ENCODE results near the gene CBFA2T2. TPM values are rescaled to one million over a fixed set of nuclear protein-coding genes. Genes with fewer than 3 reads are reported as not detected.
"Not testable (repeated sequence)": the region's sequence is repeated elsewhere in the genome, so short reads cannot be mapped to it uniquely, and the experiment has no call there.

The CBFA2T2 gene
- polyA plus RNA-seq, 1 donor (not counting 4 experiments of a cell fraction or from before 2014, with no cell fraction given) = 6.8 TPM

DNA sequence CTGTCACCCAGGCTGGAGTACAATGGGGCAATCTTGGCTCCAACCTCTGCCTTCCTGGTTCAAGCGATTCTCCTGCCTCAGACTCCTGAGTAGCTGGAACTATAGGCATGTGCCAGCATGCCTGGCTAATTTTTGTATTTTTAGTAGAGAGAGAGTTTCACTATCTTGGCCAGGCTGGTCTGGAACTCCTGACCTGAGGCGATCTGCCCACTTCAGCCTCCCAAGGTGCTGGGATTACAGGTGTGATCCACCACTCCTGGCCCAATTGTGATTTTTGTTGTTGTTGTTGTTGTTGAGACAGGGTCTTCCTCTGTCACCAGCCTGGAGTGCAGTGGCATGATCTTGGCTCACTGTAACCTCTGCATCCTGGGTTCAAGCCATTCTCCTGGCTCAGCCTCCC is 69.3 kb downstream of the CBFA2T2 start:
- H3K79me2 ChIP-seq (ENCODE audit: control insufficient read depth, insufficient read depth, low read length) = no peaks in the 10 kb centered on the region
- H3K4me2 ChIP-seq (ENCODE audit: control insufficient read depth, extremely low read depth, insufficient read depth, low read depth, low read length) = no peak overlapping the region
- H3K27ac ChIP-seq (ENCODE audit: control insufficient read depth, insufficient read depth, low read length) = no peak overlapping the region
- H2AFZ ChIP-seq (ENCODE audit: control insufficient read depth, low read length) = no peak overlapping the region
- no peaks in the 10 kb centered on the region for H3K27me3 ChIP-seq (ENCODE audit: control insufficient read depth, extremely low read depth, insufficient read depth, low read length)
- H3K4me1 ChIP-seq (ENCODE audit: control insufficient read depth, extremely low read depth, insufficient read depth, low read length) = peaks cover 27% of the 10 kb centered on the region
- H3K4me3 ChIP-seq (ENCODE audit: control insufficient read depth in 2 of 3, extremely low read depth in 1 of 3, insufficient read depth in 2 of 3, low read depth in 1 of 3, low read length in 3 of 3) = no peak overlapping the region
- no peaks in the 10 kb centered on the region for H4K20me1 ChIP-seq (ENCODE audit: control insufficient read depth, extremely low read depth, insufficient read depth, low read length)
- DNase-seq (ENCODE audit: low read depth, low spot score) = no peak
- no peaks in the 10 kb centered on the region for H3K9me3 ChIP-seq (ENCODE audit: control insufficient read depth, low read depth, low read length)
- dilution Hi-C loops (cut with MboI; ENCODE audit: extremely low pct_ligation_motif_present, low sequenced_read_pairs) = no loop called here
- H3K9ac ChIP-seq (ENCODE audit: control insufficient read depth, extremely low read depth, insufficient read depth, low read length) = no peak overlapping the region
- no peak for FAIRE-seq
- H3K9me1 ChIP-seq (ENCODE audit: control insufficient read depth, extremely low read depth, insufficient read depth, low read length) = no peaks in the 10 kb centered on the region
- H3K36me3 ChIP-seq (ENCODE audit: control insufficient read depth in 2 of 2, extremely low read depth in 1 of 2, insufficient read depth in 2 of 2, low read length in 2 of 2) = no peaks in the 10 kb centered on the region
- TF ChIP-seq, protein P1, sequence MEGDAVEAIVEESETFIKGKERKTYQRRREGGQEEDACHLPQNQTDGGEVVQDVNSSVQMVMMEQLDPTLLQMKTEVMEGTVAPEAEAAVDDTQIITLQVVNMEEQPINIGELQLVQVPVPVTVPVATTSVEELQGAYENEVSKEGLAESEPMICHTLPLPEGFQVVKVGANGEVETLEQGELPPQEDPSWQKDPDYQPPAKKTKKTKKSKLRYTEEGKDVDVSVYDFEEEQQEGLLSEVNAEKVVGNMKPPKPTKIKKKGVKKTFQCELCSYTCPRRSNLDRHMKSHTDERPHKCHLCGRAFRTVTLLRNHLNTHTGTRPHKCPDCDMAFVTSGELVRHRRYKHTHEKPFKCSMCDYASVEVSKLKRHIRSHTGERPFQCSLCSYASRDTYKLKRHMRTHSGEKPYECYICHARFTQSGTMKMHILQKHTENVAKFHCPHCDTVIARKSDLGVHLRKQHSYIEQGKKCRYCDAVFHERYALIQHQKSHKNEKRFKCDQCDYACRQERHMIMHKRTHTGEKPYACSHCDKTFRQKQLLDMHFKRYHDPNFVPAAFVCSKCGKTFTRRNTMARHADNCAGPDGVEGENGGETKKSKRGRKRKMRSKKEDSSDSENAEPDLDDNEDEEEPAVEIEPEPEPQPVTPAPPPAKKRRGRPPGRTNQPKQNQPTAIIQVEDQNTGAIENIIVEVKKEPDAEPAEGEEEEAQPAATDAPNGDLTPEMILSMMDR (optimal IDR thresholded peaks at IDR 0.05 in 1 of 3, IDR thresholded peaks at IDR 0.05 in 1 of 3, conservative IDR thresholded peaks at IDR 0.05 in 1 of 3; ENCODE audit: extremely low read depth in 1 of 3, insufficient read depth in 2 of 3, low read length in 3 of 3) = no peak
- no peak for TF ChIP-seq EZH2 (IDR thresholded peaks at IDR 0.05; ENCODE audit: low read length)

DNA sequence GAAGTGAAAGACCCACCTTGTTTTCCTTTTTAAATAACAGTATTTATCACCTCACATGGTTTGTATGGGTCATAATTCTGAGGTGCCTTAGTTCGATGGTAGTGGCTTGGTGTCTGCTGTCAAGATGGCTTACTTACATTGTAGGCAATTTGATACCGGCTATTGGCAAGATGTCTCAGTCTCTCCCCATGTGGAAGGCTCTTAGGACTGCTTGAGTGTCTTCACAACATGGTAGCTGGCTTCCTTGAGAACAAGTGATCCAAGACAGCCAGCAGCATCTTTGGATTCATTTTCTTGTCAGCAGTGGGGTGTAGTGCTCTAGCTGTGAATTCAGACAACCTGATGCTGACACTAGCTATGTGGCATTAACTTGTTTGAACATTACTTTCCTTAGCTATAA is 70.1 kb downstream of the CBFA2T2 start:
- H3K4me1 ChIP-seq (ENCODE audit: control insufficient read depth, extremely low read depth, insufficient read depth, low read length) = peaks cover 21% of the 10 kb centered on the region
- no peak overlapping the region for H3K4me3 ChIP-seq (ENCODE audit: control insufficient read depth in 2 of 3, extremely low read depth in 1 of 3, insufficient read depth in 2 of 3, low read depth in 1 of 3, low read length in 3 of 3)
- H3K27ac ChIP-seq (ENCODE audit: control insufficient read depth, insufficient read depth, low read length) = no peak overlapping the region
- no peaks in the 10 kb centered on the region for H3K79me2 ChIP-seq (ENCODE audit: control insufficient read depth, insufficient read depth, low read length)
- H3K9me1 ChIP-seq (ENCODE audit: control insufficient read depth, extremely low read depth, insufficient read depth, low read length) = no peaks in the 10 kb centered on the region
- H3K36me3 ChIP-seq (ENCODE audit: control insufficient read depth in 2 of 2, extremely low read depth in 1 of 2, insufficient read depth in 2 of 2, low read length in 2 of 2) = no peaks in the 10 kb centered on the region
- H3K27me3 ChIP-seq (ENCODE audit: control insufficient read depth, extremely low read depth, insufficient read depth, low read length) = no peaks in the 10 kb centered on the region
- no peak for DNase-seq (ENCODE audit: low read depth, low spot score)
- H3K4me2 ChIP-seq (ENCODE audit: control insufficient read depth, extremely low read depth, insufficient read depth, low read depth, low read length) = no peak overlapping the region
- H2AFZ ChIP-seq (ENCODE audit: control insufficient read depth, low read length) = no peak overlapping the region
- TF ChIP-seq EZH2 (IDR thresholded peaks at IDR 0.05; ENCODE audit: low read length) = no peak
- TF ChIP-seq, protein P1 (optimal IDR thresholded peaks at IDR 0.05 in 1 of 3, IDR thresholded peaks at IDR 0.05 in 1 of 3, conservative IDR thresholded peaks at IDR 0.05 in 1 of 3; ENCODE audit: extremely low read depth in 1 of 3, insufficient read depth in 2 of 3, low read length in 3 of 3) = no peak
- dilution Hi-C loops (cut with MboI; ENCODE audit: extremely low pct_ligation_motif_present, low sequenced_read_pairs) = no loop called here
- H3K9ac ChIP-seq (ENCODE audit: control insufficient read depth, extremely low read depth, insufficient read depth, low read length) = no peak overlapping the region
- no peaks in the 10 kb centered on the region for H4K20me1 ChIP-seq (ENCODE audit: control insufficient read depth, extremely low read depth, insufficient read depth, low read length)
- no peaks in the 10 kb centered on the region for H3K9me3 ChIP-seq (ENCODE audit: control insufficient read depth, low read depth, low read length)
- no peak for FAIRE-seq

DNA sequence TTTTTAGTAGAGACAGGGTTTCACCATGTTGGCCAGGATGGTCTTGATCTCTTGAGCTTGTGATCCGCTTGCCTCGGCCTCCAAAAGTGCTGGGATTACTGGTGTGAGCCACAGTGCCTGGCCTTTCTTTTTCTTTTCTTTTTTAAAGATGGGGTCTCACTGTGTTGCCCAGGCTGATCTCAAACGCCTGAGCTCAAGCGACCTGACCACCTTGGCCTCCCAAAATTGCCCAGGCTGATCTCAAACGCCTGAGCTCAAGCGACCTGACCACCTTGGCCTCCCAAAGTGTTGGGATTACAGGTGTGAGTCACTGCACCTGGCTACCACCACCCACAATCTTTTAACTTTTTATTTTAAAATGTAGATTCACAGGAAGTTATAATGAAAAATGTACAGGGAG is 71.2 kb downstream of the CBFA2T2 start:
- not testable (repeated sequence) for H3K27ac ChIP-seq (ENCODE audit: control insufficient read depth, insufficient read depth, low read length); FAIRE-seq

More for the DNA sequence above, 71.2 kb downstream of the CBFA2T2 start:
- H3K4me2 ChIP-seq (ENCODE audit: control insufficient read depth, extremely low read depth, insufficient read depth, low read depth, low read length); H3K27me3 ChIP-seq (ENCODE audit: control insufficient read depth, extremely low read depth, insufficient read depth, low read length); H4K20me1 ChIP-seq (ENCODE audit: control insufficient read depth, extremely low read depth, insufficient read depth, low read length); H3K9me3 ChIP-seq (ENCODE audit: control insufficient read depth, low read depth, low read length); H2AFZ ChIP-seq (ENCODE audit: control insufficient read depth, low read length); H3K9ac ChIP-seq (ENCODE audit: control insufficient read depth, extremely low read depth, insufficient read depth, low read length); H3K79me2 ChIP-seq (ENCODE audit: control insufficient read depth, insufficient read depth, low read length); DNase-seq (ENCODE audit: low read depth, low spot score); H3K4me3 ChIP-seq (ENCODE audit: control insufficient read depth in 2 of 3, extremely low read depth in 1 of 3, insufficient read depth in 2 of 3, low read depth in 1 of 3, low read length in 3 of 3); H3K36me3 ChIP-seq (ENCODE audit: control insufficient read depth in 2 of 2, extremely low read depth in 1 of 2, insufficient read depth in 2 of 2, low read length in 2 of 2); H3K9me1 ChIP-seq (ENCODE audit: control insufficient read depth, extremely low read depth, insufficient read depth, low read length); dilution Hi-C loops (cut with MboI; ENCODE audit: extremely low pct_ligation_motif_present, low sequenced_read_pairs): not testable (repeated sequence)
- H3K4me1 ChIP-seq (ENCODE audit: control insufficient read depth, extremely low read depth, insufficient read depth, low read length) = peaks cover 18% of the 10 kb centered on the region

Data from keratinocyte (primary cell).